Endothelial cell of umbilical vein (primary cell): ENCODE measurements around the gene CD93. TPM values are rescaled to one million over a fixed set of nuclear protein-coding genes. Genes with fewer than 3 reads are reported as not detected.

Experiments
- BruUV-seq: library from RNA; stranded (reverse); fragments of 400-500 nt; replicated peaks from 2 replicates; lab custom pipeline; 2021; lab: Mats Ljungman, UMichigan
- CTCF ChIA-PET: fragments of 300-600, 350-600 bp; sonication (Branson Sonifier 250); formaldehyde crosslinking; loops from one replicate; lab custom pipeline; 2021; ENCODE audit warnings: antibody characterized with exemption, inconsistent platforms; lab: Charles Lee
- POLR2A ChIA-PET: fragments of 300-600, 350-600 bp; sonication (Branson Sonifier 250); formaldehyde crosslinking; loops from one replicate; lab custom pipeline; 2021; ENCODE audit warnings: antibody characterized with exemption, inconsistent platforms; lab: Charles Lee
- DNase-seq: peaks from one replicate; pipeline ENCODE4 v3.0.0-alpha.2; 2011; ENCODE audit warnings: low read depth, low spot score
- FAIRE-seq: peaks from 2 replicates; lab custom pipeline; 2011; peaks lifted over from hg19 to GRCh38; lab: Jason Lieb, UNC
- H2AFZ ChIP-seq: 2 replicates; pipeline ENCODE4 v1.6.0; 2012; ENCODE audit warnings: low read depth, low read length, control low read depth, inconsistent platforms
- H3K27ac ChIP-seq: 2 replicates; pipeline ENCODE4 v1.5.1; 2011; ENCODE audit warnings: low read depth, mild to moderate bottlenecking, control low read depth, low read length, moderate library complexity; ENCODE audit not compliant: insufficient read depth
- H3K27me3 ChIP-seq, 2 experiments: 2 replicates each; pipeline versions ENCODE4 v1.6.0 to v1.6.1; 2011; ENCODE audit warnings: low read length in 2 of 2, mixed read lengths in 1 of 2; ENCODE audit not compliant: control insufficient read depth in 2 of 2, insufficient read depth in 2 of 2
- H3K36me3 ChIP-seq, 2 experiments: 2 replicates in 1 of 2; 3 replicates in 1 of 2; pipeline ENCODE4 v1.5.1; 2011; ENCODE audit warnings: low read length in 2 of 2, mild to moderate bottlenecking in 1 of 2, moderate library complexity in 1 of 2; ENCODE audit not compliant: control insufficient read depth in 2 of 2, insufficient read depth in 2 of 2; ENCODE audit errors: extremely low read depth in 1 of 2
- H3K4me1 ChIP-seq: 3 replicates; pipeline ENCODE4 v1.5.1; 2011; ENCODE audit warnings: mild to moderate bottlenecking, low read length; ENCODE audit not compliant: control insufficient read depth, insufficient read depth; ENCODE audit errors: extremely low read depth
- H3K4me2 ChIP-seq: 2 replicates; pipeline ENCODE4 v1.6.1; 2011; ENCODE audit warnings: low read length, control low read depth, mixed read lengths; ENCODE audit not compliant: insufficient read depth
- H3K4me3 ChIP-seq, 3 experiments: fragments of 200-600 bp in 1 of 3; sonication (generic), shearing (Covaris generic) in 1 of 3; replicated peaks in 1 of 3; 2 replicates each; pipeline ENCODE4 v1.5.1; 2011 to 2016; ENCODE audit warnings: control low read depth in 3 of 3, low read length in 3 of 3, mild to moderate bottlenecking in 2 of 3, inconsistent platforms in 1 of 3, low read depth in 1 of 3, moderate library complexity in 1 of 3; ENCODE audit not compliant: insufficient read depth in 1 of 3
- H3K79me2 ChIP-seq: 2 replicates; pipeline ENCODE4 v1.6.0; 2012; ENCODE audit warnings: low read length, inconsistent platforms; ENCODE audit not compliant: control insufficient read depth, insufficient read depth
- H3K9ac ChIP-seq: replicated peaks from 2 replicates; pipeline ENCODE3; 2011; ENCODE audit warnings: low read length, control low read depth; ENCODE audit not compliant: insufficient read depth; ENCODE audit errors: extremely low read depth
- H3K9me1 ChIP-seq: replicated peaks from 3 replicates; pipeline ENCODE4 v1.6.0; 2011; ENCODE audit warnings: mild to moderate bottlenecking, low read length; ENCODE audit not compliant: control insufficient read depth, insufficient read depth; ENCODE audit errors: extremely low read depth
- H3K9me3 ChIP-seq: replicated peaks from 2 replicates; pipeline ENCODE4 v1.5.1; 2012; ENCODE audit warnings: low read length, inconsistent platforms; ENCODE audit not compliant: control insufficient read depth, insufficient read depth
- H4K20me1 ChIP-seq: replicated peaks from 2 replicates; pipeline ENCODE3; 2011; ENCODE audit warnings: mild to moderate bottlenecking, low read length; ENCODE audit not compliant: control insufficient read depth, insufficient read depth; ENCODE audit errors: extremely low read depth
- EZH2 ChIP-seq: IDR thresholded peaks from 2 replicates; pipeline ENCODE4 v1.6.1; 2012; ENCODE audit warnings: borderline replicate concordance, low read depth, mild to moderate bottlenecking, moderate library complexity, low read length, inconsistent platforms; ENCODE audit not compliant: severe bottlenecking
- FOS ChIP-seq: IDR thresholded peaks from 2 replicates; pipeline ENCODE4 v1.6.1; 2011; ENCODE audit warnings: mild to moderate bottlenecking, low read length, moderate library complexity, borderline replicate concordance; ENCODE audit not compliant: insufficient read depth
- GATA2 ChIP-seq: IDR thresholded peaks from 2 replicates; pipeline ENCODE4 v1.7.0; 2011; ENCODE audit warnings: low read depth, mild to moderate bottlenecking, moderate library complexity, mixed read lengths, low read length; ENCODE audit not compliant: insufficient read length, insufficient read depth
- JUN ChIP-seq: IDR thresholded peaks from 2 replicates; pipeline ENCODE4 v1.6.1; 2011; ENCODE audit warnings: borderline replicate concordance, low read depth; ENCODE audit not compliant: insufficient read length, insufficient read depth
- MYC ChIP-seq: IDR thresholded peaks from one replicate; pipeline ENCODE4 v1.6.1; 2011; ENCODE audit warnings: mild to moderate bottlenecking, low read depth, low read length
- POLR2A ChIP-seq: IDR thresholded peaks from 2 replicates; pipeline ENCODE4 v1.6.1; 2012; ENCODE audit warnings: low read depth, mild to moderate bottlenecking, control low read depth, low read length
- POLR2AphosphoS5 ChIP-seq: IDR thresholded peaks from 2 replicates; pipeline ENCODE4 v1.6.1; 2012; ENCODE audit warnings: low read depth, mild to moderate bottlenecking, control low read depth, low read length, moderate library complexity; ENCODE audit not compliant: insufficient read depth
- dilution Hi-C: fragments of 300-500 bp; cut with MboI; formaldehyde crosslinking; loops from one replicate; pipeline ENCODE4 v1.15.0; 2019; ENCODE audit warnings: low sequenced_read_pairs; ENCODE audit not compliant: extremely low pct_ligation_motif_present
- intact Hi-C: fragments of 100-400 bp; cut with micrococcal nuclease; formaldehyde crosslinking; loops from one replicate; pipeline ENCODE4 v1.10.0; 2022
- polyA plus RNA-seq, 4 experiments: library from polyadenylated mRNA; depleted of rRNA in 3 of 4; stranded (reverse) in 3 of 4; unstranded in 1 of 4; fragments of >200 nt; gene quantifications; 2 replicates each; pipeline versions ENCODE4 v1.2.1 to v1.2.3, GENCODE V29; 2011 to 2012; ENCODE audit warnings: missing spikeins in 1 of 4
- total RNA-seq: library from RNA; stranded (reverse); gene quantifications from 2 replicates; pipeline ENCODE4 v1.2.3, GENCODE V29; 2021
- TF ChIP-seq, protein P1 (sequence below): IDR thresholded peaks from 2 replicates; pipeline ENCODE4 v1.6.1; 2011; ENCODE audit not compliant: insufficient read depth, insufficient read length
- TF ChIP-seq, protein P2 (sequence below), 2 donors: IDR thresholded peaks; 1 replicate in 1 of 2; 2 replicates in 1 of 2; pipeline ENCODE4 v1.5.1; 2011; ENCODE audit warnings: low read length in 2 of 2, mild to moderate bottlenecking in 2 of 2, moderate library complexity in 2 of 2, control low read depth in 1 of 2, inconsistent platforms in 1 of 2, low read depth in 1 of 2; ENCODE audit not compliant: insufficient read depth in 1 of 2; ENCODE audit errors: extremely low read depth in 1 of 2

Gene CD93
- total and polyA plus RNA-seq, 2 donors (not counting 3 experiments of a cell fraction or from before 2014, with no cell fraction given) = 180 to 413 TPM

DNA sequence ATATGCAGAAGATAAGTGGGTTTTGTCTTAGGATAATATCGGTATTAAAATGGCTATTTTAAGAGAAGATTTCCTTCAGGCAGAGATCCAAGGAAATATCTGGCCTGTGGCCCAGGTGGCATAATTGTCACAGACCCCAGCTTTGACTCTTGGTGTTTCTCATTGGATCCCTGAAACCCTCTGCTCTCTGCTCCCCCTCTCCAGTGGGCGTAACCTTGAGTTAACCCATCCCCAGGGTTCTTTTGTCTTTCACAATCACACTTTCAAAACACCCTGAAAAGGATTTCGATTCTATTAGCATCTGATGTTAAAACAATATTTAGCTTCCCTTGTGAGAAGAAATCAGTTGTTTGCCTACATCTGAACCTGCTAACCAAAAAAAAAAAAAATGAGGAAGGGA lies 43.9 kb downstream of the CD93 start:
- Histone ChIP-seq H3K9ac (no peak overlapping the region), H3K9me1 (no peaks in the 10 kb centered on the region), H3K9me3 (no peaks in the 10 kb centered on the region), H3K79me2 (no peaks in the 10 kb centered on the region), H3K27ac (no peak overlapping the region), H3K4me3 (no peak overlapping the region), H3K4me2 (no peak overlapping the region), H3K27me3 (peaks cover 16 to 17% of the 10 kb centered on the region in 2 experiments), H2AFZ (no peak overlapping the region), H3K36me3 (no peaks in the 10 kb centered on the region), H4K20me1 (no peaks in the 10 kb centered on the region), H3K4me1 (no peaks in the 10 kb centered on the region)
- FAIRE-seq (no peak), DNase-seq (no peak)
- TF ChIP-seq, protein P1, sequence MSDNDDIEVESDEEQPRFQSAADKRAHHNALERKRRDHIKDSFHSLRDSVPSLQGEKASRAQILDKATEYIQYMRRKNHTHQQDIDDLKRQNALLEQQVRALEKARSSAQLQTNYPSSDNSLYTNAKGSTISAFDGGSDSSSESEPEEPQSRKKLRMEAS = no peak
- TF ChIP-seq JUN = no peak
- no peak for TF ChIP-seq GATA2
- TF ChIP-seq POLR2AphosphoS5 = no peak
- no peak for TF ChIP-seq EZH2
- no peak for TF ChIP-seq FOS
- no peak for TF ChIP-seq MYC
- no peak for TF ChIP-seq POLR2A
- TF ChIP-seq, protein P2, sequence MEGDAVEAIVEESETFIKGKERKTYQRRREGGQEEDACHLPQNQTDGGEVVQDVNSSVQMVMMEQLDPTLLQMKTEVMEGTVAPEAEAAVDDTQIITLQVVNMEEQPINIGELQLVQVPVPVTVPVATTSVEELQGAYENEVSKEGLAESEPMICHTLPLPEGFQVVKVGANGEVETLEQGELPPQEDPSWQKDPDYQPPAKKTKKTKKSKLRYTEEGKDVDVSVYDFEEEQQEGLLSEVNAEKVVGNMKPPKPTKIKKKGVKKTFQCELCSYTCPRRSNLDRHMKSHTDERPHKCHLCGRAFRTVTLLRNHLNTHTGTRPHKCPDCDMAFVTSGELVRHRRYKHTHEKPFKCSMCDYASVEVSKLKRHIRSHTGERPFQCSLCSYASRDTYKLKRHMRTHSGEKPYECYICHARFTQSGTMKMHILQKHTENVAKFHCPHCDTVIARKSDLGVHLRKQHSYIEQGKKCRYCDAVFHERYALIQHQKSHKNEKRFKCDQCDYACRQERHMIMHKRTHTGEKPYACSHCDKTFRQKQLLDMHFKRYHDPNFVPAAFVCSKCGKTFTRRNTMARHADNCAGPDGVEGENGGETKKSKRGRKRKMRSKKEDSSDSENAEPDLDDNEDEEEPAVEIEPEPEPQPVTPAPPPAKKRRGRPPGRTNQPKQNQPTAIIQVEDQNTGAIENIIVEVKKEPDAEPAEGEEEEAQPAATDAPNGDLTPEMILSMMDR (IDR thresholded peaks at IDR 0.05; ENCODE audit: extremely low read depth in 1 of 2, insufficient read depth in 1 of 2, low read depth in 1 of 2, low read length in 2 of 2) = no peak
- dilution Hi-C loops (loop anchor here (10.0 kb wide), 1 partner anchor 347 kb away; no protein-coding TSS in a partner anchor), intact Hi-C loops (loop anchor here (10.0 kb wide), 1 partner anchor 563 kb away; the partner anchor contains the start of gene CST9)
- POLR2A ChIA-PET = interaction anchor here (0.6 kb wide), 1 partner anchor 302 kb away, joined by 3 read pairs; no protein-coding TSS in a partner anchor
- no TSS peak for BruUV-seq
- CTCF ChIA-PET = interaction anchor here (1.3 to 2.1 kb wide), 4 partner anchors 191 to 350 kb away, joined by 4 to 6 read pairs (median 5); no protein-coding TSS in a partner anchor
